Testis (tissue), 3 donors: ENCODE measurements around the gene COX7A2L. TPM values are rescaled to one million over a fixed set of nuclear protein-coding genes. Genes with fewer than 3 reads are reported as not detected.
"Not testable (repeated sequence)": the region's sequence is repeated elsewhere in the genome, so short reads cannot be mapped to it uniquely, and the experiment has no call there.

Source experiments
- DNase-seq: peaks from one replicate; pipeline ENCODE4 v3.0.0-alpha.2; 2019
- H3K27ac ChIP-seq, 2 donors: fragments of 200-600 bp; sonication (generic); one replicate each; pipeline ENCODE4 v1.5.1; 2019
- H3K27me3 ChIP-seq: fragments of 200-600 bp; sonication (generic); one replicate; pipeline ENCODE4 v1.5.1; 2019
- H3K36me3 ChIP-seq: fragments of 200-600 bp; sonication (generic); one replicate; pipeline ENCODE4 v1.5.1; 2017; ENCODE audit warnings: low read depth; ENCODE audit errors: missing control alignments
- H3K4me1 ChIP-seq: fragments of 200-600 bp; sonication (generic); one replicate; pipeline ENCODE4 v1.5.1; 2019
- H3K4me3 ChIP-seq, 2 donors: fragments of 200-600 bp; sonication (generic); one replicate each; pipeline ENCODE4 v1.5.1; 2017 to 2019
- H3K9me3 ChIP-seq: fragments of 200-600 bp; sonication (generic); one replicate; pipeline ENCODE4 v1.5.1; 2017
- POLR2A ChIP-seq: fragments of 450-650 bp; IDR thresholded peaks from one replicate; pipeline ENCODE4 v1.6.1; 2017; ENCODE audit warnings: antibody characterized with exemption, mild to moderate bottlenecking, moderate library complexity
- WGBS, 2 donors: methylation state at CpG; one replicate each; pipeline ENCODE4 v1.1.5; 2018; 5-methylcytosine and 5-hydroxymethylcytosine counted together
- intact Hi-C: fragments of 100-400 bp; cut with DNase I; formaldehyde crosslinking; loops from one replicate; pipeline ENCODE4 v1.15.1; 2023; ENCODE audit warnings: low total_unique reads
- polyA plus RNA-seq: library from polyadenylated mRNA; stranded (reverse); fragments of 350-450 nt; fragmentation: Illumina TruSeq; extraction: RNeasy Lipid Tissue Mini Kit (QIAGEN cat#74804); gene quantifications from one replicate; pipeline ENCODE4 v1.2.3, GENCODE V29; 2014; ENCODE audit warnings: low read depth, low replicate concordance; ENCODE audit not compliant: insufficient read depth
- total RNA-seq, 2 donors: library from RNA; depleted of rRNA; stranded (reverse); fragments of >200 nt; gene quantifications; one replicate each; pipeline ENCODE4 v1.2.3, GENCODE V29; 2016
- TF ChIP-seq, protein P1 (sequence below), 3 experiments: fragments of 450-650 bp in 2 of 3; fragments of 200-600 bp in 1 of 3; sonication (generic) in 1 of 3; IDR thresholded peaks; one replicate each; pipeline ENCODE4 v1.5.1; 2016 to 2019; ENCODE audit warnings: antibody characterized with exemption in 3 of 3, mild to moderate bottlenecking in 2 of 3, moderate library complexity in 1 of 3

Gene COX7A2L
- total and polyA plus RNA-seq, 3 donors from 2014 or later, result 134 to 143 (median 142) TPM

DNA sequence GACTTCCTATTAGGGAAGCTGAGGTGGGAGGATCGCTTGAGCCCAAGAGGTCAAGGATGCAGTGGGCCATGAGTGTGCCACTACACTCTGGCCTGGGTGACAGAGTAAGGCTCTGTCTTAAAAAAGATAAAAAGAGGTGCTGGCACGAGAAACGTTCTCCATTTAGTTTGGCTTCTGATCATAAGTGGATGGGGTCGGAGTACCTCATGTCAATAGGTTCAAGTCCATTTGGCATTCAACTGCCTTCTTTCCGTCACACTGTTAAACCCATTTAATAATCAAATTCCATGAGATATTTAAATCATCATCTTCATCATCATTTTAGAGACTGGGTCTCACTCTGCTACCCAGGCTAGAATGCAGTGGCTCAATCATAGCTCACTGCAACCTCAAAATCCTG is 9.2 kb downstream of the COX7A2L start:
- intact Hi-C loops, result no loop called here

DNA sequence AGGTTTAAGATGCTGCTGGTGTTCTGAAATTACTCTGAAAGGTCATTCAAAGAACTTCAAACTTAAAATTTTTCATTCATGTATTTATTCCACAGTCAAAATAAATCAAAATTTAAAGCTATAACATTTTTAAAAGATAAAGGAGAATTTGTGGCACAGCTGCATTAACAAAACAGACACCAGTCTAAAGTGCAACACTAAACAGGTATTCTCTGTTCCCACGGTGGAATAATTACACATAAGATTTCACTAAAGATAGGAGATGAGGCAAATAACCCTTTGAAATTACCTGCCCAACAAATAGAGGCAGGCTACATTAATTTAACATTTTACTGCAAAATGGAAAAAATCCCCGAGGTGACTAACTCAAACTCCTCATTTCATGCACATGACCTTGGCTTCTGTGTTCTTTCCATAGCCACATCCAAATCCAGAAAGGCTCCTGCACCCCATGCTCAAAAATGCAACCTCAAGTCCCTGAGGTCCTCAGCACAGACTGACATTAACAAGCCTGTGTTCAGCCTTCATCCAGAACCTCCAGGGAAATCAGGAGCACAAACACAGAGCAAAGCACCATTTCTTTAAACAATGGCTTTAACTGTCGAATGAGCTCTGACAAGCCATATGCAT is 10.5 kb downstream of the COX7A2L start:
- H3K36me3 ChIP-seq, result no peaks in the 10 kb centered on the region

More for the DNA sequence above, 9.2 kb downstream of the COX7A2L start:
- Histone ChIP-seq H3K4me3 (no peak overlapping the region), H3K4me1 (no peaks in the 10 kb centered on the region), H3K36me3 (no peaks in the 10 kb centered on the region), H3K27me3 (no peaks in the 10 kb centered on the region), H3K9me3 (no peaks in the 10 kb centered on the region), H3K27ac (no peak overlapping the region)
- TF ChIP-seq, protein P1, sequence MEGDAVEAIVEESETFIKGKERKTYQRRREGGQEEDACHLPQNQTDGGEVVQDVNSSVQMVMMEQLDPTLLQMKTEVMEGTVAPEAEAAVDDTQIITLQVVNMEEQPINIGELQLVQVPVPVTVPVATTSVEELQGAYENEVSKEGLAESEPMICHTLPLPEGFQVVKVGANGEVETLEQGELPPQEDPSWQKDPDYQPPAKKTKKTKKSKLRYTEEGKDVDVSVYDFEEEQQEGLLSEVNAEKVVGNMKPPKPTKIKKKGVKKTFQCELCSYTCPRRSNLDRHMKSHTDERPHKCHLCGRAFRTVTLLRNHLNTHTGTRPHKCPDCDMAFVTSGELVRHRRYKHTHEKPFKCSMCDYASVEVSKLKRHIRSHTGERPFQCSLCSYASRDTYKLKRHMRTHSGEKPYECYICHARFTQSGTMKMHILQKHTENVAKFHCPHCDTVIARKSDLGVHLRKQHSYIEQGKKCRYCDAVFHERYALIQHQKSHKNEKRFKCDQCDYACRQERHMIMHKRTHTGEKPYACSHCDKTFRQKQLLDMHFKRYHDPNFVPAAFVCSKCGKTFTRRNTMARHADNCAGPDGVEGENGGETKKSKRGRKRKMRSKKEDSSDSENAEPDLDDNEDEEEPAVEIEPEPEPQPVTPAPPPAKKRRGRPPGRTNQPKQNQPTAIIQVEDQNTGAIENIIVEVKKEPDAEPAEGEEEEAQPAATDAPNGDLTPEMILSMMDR (IDR thresholded peaks at IDR 0.05), result no peak
- TF ChIP-seq POLR2A, result no peak
- 85 to 89% methylated on average over 5 of the region's 5 CpGs for WGBS, 2 donors
- no peak for DNase-seq

DNA sequence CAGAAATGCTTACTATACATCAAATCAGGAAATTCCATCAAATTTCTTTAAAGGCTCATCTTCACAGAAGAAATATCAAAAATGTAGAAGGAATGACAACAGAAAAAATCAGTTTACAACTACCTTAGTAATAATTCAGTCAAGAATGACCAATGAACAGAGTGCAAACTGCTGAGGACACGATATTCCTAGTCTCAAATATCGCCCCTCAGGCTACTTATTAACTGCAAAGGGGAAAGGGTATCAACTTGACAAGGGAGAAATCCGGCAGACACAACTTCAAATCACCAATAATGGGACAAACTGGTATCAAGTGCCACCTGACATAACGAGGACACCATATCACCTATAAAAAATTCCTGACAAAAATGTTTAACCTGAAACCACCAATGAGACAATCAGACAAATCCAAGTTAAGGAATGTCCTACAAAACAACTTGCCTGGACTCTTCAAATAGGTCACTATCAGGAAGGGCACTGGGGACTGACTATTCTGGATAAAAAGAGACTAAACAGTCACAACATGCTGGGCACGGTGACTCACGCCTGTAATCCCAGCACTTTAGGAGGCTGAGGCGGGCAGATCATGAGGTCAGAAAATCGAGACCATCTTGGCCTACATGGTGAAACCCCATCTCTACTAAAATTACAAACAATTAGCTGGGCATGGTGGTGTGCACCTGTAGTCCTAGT is 12.8 kb downstream of the COX7A2L start:
- Histone ChIP-seq H3K27me3 (no peaks in the 10 kb centered on the region), H3K4me1 (peaks cover 4% of the 10 kb centered on the region), H3K9me3 (no peaks in the 10 kb centered on the region), H3K27ac (no peak overlapping the region), H3K4me3 (no peak overlapping the region), H3K36me3 (no peaks in the 10 kb centered on the region)
- no peak for TF ChIP-seq POLR2A
- TF ChIP-seq, protein P1 (IDR thresholded peaks at IDR 0.05), result no peak
- DNase-seq, result no peak
- intact Hi-C loops, result no loop called here
- WGBS, 2 donors, result 92 to 97% methylated on average over 5 to 8 of the region's 8 CpGs

More for the DNA sequence above, 10.5 kb downstream of the COX7A2L start:
- no peaks in the 10 kb centered on the region for H3K27me3 ChIP-seq
- 42 to 56% methylated on average over 3 of the region's 3 CpGs for WGBS, 2 donors
- DNase-seq, result no peak
- TF ChIP-seq POLR2A, result no peak
- TF ChIP-seq, protein P1 (IDR thresholded peaks at IDR 0.05), result no peak
- peaks cover 4% of the 10 kb centered on the region for H3K4me1 ChIP-seq
- no peaks in the 10 kb centered on the region for H3K9me3 ChIP-seq
- no peak overlapping the region for H3K27ac ChIP-seq
- no peak overlapping the region for H3K4me3 ChIP-seq
- intact Hi-C loops, result no loop called here

DNA sequence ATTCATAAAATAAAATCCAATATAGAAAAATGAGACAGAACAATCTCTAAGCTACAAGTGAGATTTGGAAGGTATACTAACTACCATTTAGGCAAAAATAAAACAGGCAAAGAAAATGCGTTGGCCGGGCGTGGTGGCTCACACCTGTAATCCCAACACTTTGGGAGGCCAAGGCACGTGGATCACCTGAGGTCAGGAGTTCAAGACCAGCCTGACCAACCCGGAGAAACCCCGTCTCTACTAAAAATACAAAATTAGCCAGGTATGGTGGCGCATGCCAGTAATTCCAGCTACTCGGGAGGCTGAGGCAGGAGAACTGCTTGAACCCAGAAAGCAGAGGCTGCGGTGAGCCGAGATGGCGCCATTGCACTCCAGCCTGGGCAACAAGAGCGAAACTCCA is 13.5 kb downstream of the COX7A2L start:
- intact Hi-C loops, DNase-seq, H3K9me3 ChIP-seq, H3K36me3 ChIP-seq, H3K4me1 ChIP-seq, H3K27ac ChIP-seq, H3K4me3 ChIP-seq, H3K27me3 ChIP-seq: not testable (repeated sequence)
- WGBS, 2 donors, result 95 to 97% methylated on average over 12 of the region's 12 CpGs

- DNase-seq, H3K36me3 ChIP-seq, H3K27me3 ChIP-seq, intact Hi-C loops, H3K4me3 ChIP-seq, H3K27ac ChIP-seq, H3K9me3 ChIP-seq: not testable (repeated sequence)
- 72 to 74% methylated on average over 6 of the region's 6 CpGs for WGBS, 2 donors
- peaks cover 17% of the 10 kb centered on the region for H3K4me1 ChIP-seq
Measured at GRCh38 chr2:42346856-42347255, 14.2 kb downstream of the COX7A2L start.
